Stimulated activated CD8-positive, alpha-beta memory T cell treated with anti-CD3 and anti-CD28 coated beads, Interleukin-7, amount 100 ng/mL, for 4 hours (primary cell): ENCODE data around the gene NEBL.

ENCODE experiments used
- DNase-seq, 2 donors: peaks; one replicate each; pipeline ENCODE4 v3.0.0-alpha.2; 2020; ENCODE audit warnings: low read depth in 2 of 2

NEBL gene

DNA sequence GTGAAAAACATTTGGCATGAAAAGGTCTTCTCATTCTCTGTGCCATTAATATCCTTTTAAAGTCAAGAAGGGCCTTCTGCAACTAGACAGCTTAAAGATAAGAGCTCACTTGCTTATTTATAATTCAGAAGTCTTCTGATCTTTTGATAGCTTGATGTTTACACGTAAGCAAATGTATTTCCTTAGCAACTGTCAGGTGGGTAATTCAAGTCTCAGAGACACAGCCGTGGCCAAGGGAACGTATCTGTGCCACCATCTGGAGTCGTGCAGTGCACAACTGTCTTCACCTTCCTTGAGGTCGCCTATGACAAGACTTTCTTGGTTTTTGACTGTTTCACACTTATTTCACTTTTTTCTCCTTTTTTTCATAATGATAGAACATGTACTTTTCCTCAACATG is 4.0 kb upstream of the NEBL start:
- no peak for DNase-seq

DNA sequence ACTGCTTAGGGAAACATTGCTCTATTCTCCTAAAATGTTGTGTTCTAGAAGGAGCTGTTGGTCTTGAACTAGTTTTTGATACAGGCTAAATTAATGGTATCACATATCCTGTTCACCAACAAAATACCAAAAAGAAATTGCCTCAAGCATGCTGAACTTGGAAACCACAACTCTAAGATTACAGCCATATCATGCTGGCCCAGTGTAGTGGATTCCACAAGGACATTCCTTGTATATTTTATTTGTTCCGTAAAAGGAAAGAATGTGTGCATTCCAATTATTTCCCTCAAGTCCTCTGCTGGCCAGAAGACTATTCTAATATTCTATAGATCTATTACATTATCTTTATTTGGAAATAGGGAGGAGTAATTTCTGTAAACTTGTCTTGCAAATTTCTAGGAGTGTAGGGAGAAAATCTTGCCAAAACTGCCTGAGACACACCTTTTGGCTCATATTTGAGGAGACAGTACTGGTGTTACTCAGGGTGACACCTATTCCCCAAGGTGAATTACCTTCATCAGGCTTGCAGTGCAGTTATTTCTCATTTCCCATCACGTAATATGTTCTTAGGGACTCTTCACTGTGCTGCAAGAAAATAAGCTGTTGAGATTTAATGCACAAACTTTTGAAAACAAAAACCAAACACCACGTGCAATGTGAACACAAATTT is 1.9 kb upstream of the NEBL start:
- no peak for DNase-seq

DNA sequence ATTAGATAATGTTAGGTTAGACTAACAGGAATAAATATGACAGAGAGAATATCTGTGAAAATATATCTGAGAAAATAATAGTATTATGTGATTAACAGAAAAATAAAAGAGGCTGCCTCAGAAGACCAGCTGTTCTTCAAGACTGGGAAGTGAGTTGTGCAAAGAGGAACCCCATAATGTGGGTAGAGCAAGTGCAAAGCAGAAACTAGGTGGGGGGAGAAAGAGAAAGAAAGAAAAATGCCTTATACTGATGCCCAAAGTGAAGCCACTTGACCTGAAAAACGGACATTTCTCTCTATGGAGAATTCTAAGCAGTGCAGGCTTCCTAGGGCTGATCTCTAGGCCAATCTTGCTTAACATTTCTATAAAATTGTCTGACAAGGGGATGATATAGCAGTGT is 3.8 kb downstream of the NEBL start:
- no peak for DNase-seq

DNA sequence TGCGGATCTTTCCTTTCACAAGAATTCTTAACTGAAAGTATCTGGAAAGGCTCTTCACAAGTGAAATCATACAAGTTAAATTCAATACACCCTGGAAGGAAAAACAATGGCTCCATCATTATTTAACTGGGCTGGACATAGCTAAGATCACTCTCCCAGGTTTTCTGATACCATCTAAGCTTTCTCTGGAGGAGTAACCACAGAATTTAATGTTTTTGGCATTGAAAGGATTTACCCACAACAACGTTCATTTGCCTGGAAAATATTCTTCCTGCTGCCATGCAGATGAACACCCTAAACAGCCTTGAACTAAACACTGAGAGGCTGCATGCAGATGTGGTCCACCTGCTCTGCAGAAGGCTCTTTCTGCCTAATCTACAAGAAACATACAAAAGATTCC is 4.3 kb downstream of the NEBL start:
- DNase-seq = no peak

DNA sequence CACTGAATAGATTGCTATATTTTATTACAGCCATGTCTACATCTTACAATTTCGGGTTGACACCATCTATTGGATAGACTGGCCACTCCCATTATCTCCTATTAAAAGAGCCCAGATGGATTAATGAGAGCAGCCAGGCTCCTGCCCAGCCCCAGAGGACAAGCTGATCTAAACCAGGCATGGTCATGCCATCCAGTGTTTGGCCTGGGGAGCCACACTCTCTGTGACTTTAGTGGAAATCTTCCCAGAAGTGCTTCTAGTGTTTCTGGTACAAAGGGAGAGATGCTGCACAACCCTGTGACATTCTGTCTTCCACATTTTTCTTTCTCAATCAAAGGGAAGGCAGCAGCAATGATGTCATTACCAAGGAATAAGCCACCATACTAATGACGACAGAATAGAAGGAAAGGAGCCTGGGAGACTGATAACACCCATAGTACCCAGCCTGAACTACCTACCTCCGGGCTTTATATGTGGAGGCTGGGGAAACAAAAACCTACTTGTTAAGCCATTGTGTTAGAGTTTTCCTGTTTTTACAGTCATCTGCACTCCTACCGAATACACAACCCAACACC is 5.0 kb downstream of the NEBL start:
- DNase-seq = no peak

DNA sequence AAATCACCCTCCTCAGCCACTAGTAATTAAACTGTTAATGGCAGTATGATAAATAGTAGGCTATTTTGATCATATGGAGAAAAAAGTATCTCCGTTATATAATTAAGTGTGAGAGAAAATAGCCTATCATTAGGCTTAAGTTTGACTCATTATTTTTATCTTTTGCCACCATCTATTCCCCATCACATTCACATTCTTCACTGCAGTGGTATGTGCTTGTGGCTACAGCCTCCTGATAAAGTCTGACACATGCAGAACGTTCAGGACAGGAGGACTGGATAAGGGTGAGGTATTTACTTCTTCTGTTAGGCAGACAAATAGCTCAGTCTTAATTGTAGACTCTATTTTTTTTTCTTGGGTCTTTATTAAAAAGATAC is 5.8 kb downstream of the NEBL start:
- DNase-seq = no peak

DNA sequence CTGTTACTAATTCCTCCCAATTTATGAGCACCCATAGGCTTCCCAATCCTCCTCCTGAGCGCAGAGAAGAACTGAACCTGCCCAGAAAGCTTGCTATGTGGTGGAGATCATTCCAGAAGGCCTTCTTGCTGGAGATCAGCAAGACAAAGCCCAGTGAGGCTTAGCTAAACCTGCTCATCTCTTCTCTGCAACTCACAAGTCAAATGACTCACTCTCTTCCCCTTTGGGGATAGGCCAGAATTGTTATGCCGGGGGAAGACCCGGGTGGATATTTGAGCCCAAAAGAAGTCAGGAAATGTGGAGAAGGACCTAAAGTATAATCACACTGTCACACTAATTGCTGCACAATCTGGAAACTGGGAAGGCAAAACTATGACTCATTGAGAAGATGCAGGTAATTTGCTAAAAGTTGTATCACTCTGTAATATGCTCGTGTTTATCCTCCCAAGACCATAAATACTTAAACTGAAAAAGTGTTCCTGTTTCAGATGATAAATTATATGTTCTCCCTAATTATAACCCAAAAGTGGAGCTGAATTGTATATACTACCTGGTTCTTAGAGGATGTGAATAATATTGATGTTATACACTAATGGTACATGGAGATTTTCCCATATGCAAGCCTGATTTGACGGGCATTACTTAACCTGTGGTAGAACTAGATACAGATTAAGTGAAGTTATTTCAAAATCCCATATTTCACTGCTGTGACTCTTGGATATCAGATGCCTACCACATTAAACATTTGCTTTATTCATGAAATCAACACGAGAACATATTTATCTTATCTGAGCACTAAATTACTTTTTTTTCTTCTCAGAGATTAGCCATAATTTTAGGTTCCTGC is 6.4 kb downstream of the NEBL start:
- no peak for DNase-seq

DNA sequence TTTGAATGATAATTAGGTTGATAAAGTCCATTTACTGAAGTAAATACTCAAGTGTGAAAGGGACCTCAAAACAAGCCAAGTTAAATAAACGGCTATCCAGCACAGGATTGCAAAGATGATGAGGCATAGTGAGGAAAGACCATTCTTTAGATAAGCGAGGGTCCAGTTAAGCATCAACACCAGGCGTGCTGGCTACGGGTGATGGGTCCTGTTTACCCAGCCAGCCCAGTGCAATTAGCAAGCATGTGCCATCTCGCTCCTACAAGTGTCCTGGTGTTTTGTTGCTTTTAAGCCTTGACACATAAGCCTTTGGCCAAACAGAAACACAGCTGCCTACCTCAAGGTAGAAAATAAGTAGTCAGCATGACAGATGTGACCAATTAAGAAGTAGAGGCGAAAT is 7.1 kb downstream of the NEBL start:
- DNase-seq = no peak

DNA sequence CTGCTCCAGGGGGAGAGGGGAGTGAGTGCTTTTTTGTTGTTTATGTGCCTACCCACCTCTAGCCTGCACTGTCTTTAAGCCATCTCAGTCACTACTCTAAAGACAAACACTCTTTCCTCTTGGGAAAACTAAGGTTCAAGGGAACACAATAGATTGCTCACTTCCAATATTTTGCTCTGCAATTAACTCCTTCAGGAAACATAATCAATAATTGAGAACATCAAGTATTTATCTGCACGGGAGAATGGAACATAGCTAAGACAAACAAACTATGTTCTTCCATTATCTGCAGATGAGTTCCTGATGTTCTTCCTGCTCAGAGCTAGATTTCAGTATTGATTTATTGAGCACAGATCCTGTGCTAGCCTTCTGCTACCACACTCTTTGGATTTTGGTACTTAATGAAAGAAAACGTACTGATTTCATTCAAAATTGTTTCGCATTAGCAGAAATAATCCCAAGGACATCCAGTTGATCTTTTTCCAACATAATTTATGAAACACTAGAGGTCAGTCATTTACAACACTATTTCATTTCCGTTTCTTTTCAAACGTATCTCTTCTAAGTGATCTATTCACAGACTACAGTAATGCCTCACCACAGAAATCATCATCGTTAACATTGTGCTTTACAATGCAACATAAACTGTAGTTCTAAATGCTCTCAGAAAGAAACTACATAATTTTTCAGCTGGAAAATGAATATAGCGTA is 8.3 kb downstream of the NEBL start:
- no peak for DNase-seq

DNA sequence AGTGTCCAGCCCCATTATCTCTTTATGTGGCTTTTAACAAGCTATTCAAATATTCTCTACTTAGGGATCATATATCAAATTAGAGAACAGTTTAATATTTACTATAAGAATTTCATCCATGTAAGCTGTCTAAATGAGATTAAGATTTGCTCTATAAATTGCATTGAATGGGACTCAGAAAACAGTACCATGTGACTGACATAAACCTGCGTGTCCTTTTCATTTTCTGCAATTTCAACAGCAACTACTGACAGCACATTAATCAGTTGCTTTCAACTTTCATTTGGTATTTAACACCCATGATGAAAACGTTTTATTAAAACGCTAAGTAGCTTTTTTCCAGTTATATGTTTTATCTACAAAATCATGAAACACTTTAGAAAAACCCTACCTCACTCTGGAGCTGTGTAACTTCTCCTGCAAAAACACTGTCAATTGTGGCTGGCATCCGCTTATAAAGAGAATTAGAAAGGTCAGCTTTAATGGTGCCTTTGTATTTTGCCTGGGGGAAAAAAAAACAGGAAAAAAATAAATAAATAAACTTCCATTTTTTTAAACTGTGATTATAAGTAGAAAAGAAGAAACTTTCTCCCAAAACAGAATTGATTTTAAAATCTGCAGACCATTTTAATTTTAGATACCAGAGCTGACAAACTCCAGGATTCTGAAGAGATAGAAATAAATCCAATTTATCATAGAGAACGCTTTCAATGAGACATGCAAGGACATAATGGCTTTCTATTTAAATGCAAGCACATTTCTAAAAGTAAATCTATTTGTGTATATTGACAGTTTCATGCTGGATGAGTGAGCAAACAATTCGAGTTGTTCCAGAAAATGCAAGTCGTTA is 9.2 kb downstream of the NEBL start:
- DNase-seq = no peak

DNA sequence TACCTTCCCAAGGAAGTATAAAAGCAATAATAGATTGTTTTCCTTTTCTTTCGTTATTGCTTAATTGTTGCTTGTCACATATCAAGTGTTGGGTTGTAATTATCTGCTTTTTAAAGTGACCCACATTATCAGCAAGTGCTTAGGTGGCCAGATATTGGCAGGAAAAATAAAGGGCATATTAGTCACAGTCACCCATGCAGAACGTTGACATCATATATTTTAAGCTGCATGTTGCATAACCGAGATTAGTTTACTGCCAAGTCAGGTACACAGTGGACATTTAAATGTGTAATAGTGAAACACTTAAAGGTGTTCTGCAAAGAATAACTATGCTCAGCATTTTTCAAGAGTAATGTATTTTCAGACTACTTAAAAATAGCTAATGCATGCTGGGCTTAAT is 11.4 kb downstream of the NEBL start:
- DNase-seq = no peak

DNA sequence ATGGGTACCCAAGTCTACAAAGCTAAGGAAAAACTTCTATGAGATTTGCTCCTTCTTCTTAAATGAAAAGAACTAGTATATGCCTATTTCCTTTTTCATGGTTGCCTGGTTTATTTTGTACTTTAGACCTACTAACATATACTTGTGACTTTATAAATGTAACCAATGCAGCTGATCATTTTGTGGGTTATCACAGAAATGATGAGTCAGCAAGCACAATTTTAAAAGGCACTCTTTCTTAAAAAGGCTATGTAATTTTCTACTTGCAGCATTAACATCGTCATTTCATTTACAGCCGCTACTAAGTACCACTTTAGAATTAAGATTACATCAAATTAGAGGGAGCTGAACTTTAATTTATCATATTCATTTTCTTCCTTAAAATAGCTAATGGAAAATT is 13.6 kb downstream of the NEBL start:
- no peak for DNase-seq

DNA sequence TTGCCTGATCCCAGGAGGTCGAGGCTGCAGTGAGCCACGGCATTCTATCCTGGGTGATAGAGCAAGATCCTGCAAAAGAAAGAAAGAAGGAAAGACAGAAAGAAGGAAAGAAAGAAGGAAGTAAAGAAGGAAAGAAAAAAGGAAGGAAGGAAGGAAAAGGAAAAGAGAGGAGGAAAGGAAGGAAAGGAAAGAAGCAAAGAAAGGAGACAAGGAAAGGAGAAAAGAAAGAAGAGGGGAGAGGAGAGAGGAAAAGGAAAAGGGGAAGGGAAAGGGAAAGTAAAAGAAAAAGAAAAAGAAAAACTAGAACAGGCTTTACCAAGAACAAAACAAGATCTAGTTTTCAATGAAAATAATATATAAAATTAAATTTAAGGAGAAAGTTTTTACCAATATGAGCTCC is 15.0 kb downstream of the NEBL start:
- no peak for DNase-seq

DNA sequence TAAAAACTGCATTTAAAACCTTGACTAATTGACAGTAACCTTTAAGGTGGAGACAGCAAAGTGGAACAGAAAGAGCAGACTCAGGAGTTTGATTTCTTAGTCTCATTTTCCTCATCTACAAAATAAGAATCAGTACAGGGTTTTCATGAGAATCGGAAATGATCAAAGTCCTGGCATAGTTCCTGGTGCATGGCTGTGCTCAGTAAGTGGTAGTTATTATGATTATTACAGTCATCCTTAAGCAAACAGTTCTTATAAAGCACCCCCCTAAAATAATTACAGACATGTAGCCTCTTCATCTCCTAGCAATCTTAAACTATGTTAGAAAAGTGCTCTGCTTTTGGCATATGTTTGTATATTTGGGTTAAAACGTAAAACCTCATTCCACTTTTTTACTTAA is 18.0 kb downstream of the NEBL start:
- no peak for DNase-seq

DNA sequence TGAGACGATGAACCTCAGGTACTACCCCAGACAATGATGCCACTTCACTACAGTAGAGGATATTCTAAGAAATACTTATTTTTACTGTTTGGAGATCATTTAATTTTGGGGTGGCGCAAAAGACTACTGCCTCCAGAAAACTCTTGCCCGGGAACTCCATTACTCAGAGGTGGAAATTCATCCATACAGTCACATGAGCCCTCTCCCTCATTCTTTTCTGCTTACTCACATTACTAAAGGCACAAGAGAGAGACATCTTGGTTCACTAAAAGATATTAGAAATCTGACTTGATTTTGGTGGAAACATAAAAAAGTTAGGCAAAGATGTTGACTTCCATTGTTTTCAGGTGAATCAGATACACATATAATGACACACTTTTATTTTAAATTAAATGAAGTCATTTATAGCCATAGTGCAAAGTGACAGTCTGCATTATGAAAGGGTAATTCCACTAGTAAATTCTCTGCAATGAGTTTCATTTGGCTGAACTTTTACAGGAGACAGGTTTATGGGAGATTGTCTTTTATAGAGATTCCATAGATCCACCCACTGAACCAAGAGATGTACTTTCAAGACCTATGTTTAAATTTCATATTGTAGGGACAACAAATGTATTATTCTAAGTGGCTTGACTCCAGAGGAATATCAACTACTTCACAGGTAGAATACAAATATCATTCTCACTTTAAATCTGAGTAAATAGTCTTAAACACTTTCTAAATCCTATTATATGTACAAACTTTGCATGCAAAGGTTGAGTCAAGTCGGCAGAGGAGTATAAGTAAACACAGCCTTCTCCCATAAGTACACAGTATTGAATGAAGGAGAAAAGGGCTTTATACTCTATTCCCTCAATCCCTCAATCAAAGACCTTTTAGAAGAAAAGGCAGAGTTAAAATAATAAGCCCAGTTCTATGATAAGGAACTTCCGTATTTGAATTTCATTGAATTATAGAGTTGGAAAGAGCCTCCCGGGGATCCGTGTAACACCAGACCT is 18.8 kb downstream of the NEBL start:
- DNase-seq = no peak

DNA sequence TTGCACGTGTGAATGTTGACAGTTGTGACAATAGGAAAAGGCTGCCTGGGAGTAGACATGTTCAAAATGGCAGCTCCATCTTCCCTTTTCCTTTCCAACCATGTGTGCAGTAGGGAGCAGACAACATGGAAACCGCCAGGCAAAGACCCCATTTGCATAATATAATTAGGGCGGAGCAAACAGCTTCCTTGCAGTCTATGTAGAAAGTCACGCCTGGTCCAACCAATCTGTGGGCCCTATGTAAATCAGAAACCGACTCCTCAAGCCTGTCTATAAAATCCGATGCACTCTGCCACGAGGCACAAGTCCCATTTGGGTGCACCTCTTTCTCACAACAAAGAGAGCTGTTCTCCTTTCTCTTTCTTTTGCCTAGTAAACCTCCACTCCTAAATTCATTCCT is 19.6 kb downstream of the NEBL start:
- DNase-seq = no peak

DNA sequence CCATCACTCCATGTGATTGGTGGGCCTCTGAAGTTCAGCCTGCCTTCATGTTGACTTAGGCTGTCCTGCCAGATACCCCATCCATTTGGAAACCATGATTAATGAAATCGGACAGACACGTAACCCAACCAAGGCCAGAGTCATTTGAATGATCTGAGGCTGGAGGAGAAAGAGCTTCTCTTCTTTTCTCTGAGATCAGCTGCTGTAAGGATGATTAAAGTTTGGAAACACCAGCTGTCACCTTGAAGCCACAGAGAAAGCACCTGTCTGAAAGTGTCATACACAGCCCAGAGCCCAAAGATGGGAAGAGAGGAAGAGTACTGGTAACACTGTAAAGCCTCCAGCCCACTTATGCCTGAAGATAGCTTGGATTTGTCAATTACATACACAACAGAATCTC is 22.9 kb downstream of the NEBL start:
- no peak for DNase-seq

DNA sequence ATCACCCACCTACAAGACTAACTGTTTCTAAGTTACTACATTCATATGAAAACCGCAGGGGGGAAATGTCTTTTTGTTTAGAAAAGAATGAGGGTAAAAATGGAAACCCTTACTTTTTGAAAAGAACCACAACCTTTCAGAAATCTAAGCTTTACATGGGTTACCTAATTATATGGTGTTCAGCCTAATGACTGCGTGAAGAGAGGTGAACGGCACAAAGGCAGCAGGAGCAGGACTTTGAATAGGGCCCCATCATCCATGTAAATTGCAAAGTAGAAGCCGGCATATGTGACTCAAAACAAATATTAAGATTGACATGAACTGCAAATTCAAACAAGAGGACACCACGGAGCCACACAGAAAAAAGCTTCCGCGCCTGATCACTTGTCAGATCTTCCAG is 25.1 kb downstream of the NEBL start:
- no peak for DNase-seq

DNA sequence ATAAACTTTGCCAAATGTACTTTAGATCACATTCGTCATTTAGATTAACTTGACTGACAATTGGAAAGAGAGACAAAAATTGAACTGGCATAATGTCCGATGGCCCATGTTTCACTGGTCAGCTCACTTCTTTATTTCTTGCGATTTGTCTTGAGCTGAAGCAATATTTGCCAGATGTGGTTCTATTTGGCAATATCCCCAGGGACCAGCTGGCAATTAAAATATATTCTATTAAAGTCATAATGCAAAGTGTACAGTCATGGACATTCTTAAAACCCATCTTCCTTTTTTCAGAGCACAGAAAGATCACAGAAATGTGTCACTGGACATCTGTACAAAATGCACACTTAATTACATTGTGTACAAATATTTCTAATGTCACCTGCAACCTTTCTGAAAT is 26.3 kb downstream of the NEBL start:
- no peak for DNase-seq

DNA sequence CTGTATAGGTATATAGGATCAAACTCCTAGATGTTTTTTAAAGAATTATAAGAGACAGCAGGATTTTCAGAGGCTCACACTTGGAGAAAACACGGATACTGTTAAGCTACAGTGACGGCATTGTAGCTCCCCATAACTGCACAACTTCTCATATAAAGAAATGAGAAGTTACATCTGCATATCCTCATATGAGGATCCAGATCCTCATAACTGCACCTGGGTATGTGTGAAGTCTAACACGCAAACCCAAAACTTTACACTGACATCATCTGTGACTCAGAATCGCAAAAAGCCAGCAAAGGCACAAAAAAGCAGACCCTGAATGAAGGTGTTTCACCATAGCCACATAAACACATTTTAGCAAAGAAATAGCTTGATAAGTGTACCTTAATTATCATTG is 34.1 kb downstream of the NEBL start:
- DNase-seq = no peak
